HFF-Myc (cell line): Measurements from ENCODE around the gene CHCHD6.

Experiments used
- DNase-seq: peaks from one replicate; pipeline ENCODE4 v3.0.0-alpha.2; 2011; ENCODE audit warnings: low read depth; ENCODE audit errors: extremely low read depth
- H3K4me3 ChIP-seq: replicated peaks from 2 replicates; pipeline ENCODE4 v1.5.1; 2011; ENCODE audit warnings: low read depth, mild to moderate bottlenecking, control low read depth, low read length
- TF ChIP-seq, protein P1 (sequence below): IDR thresholded peaks from 2 replicates; pipeline ENCODE4 v1.5.1; 2012; ENCODE audit warnings: mild to moderate bottlenecking, low read depth, low read length, control low read depth; ENCODE audit errors: missing control alignments

Gene CHCHD6

DNA sequence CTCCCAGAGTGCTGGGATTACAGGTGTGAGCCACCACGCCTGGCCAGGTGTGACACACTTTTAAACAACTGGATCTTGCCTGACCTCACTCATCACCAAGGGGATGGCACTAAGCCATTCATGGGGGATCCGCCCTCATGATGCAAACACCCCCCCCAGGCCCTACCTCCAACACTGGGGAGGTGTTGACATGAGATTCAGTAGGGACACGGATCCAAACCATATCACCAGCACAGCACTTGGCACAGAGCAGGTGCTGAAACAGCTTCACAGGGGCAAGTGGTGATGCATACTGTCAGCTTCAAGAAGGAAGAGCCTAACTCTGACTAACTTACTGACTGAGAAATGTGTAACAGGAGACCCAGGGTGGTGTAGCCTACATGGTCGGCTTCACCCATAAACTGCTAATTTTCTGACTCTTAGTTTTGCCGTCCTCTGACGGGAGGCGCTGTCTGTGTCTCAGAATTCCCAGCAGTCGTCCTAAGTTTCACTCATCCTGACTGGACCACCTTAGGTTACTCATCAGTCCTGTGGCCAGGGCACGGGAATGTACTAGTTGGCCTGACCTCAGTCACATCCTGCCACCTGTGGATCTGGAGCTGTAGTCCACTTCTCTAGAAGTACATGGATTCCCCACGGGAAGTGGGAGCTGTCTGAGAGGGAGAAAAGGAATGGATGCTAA lies 197.0 kb downstream of the CHCHD6 start:
- TF ChIP-seq, protein P1, sequence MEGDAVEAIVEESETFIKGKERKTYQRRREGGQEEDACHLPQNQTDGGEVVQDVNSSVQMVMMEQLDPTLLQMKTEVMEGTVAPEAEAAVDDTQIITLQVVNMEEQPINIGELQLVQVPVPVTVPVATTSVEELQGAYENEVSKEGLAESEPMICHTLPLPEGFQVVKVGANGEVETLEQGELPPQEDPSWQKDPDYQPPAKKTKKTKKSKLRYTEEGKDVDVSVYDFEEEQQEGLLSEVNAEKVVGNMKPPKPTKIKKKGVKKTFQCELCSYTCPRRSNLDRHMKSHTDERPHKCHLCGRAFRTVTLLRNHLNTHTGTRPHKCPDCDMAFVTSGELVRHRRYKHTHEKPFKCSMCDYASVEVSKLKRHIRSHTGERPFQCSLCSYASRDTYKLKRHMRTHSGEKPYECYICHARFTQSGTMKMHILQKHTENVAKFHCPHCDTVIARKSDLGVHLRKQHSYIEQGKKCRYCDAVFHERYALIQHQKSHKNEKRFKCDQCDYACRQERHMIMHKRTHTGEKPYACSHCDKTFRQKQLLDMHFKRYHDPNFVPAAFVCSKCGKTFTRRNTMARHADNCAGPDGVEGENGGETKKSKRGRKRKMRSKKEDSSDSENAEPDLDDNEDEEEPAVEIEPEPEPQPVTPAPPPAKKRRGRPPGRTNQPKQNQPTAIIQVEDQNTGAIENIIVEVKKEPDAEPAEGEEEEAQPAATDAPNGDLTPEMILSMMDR, result no peak
- no peak overlapping the region for H3K4me3 ChIP-seq
- no peak for DNase-seq

DNA sequence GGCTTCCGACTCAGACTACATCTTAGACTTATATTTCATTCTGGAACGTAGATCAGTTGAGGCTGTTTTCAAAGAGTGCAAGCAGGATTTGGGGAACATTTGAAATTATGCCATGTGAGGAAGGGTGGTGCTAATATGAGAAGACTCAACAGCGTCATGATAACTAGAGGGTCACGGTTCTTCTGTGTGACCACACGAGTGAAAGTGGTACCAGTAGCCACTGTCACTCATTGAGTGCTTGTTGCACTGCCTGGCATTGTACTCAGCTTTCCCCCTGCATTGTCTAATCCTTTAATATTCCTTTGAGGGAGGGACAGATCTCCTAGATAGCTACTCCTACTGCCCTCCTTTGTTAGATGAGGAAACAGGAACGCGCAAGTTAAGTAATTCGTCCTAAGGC lies 197.6 kb downstream of the CHCHD6 start:
- H3K4me3 ChIP-seq, result no peak overlapping the region
- DNase-seq, result no peak
- TF ChIP-seq, protein P1, result no peak

DNA sequence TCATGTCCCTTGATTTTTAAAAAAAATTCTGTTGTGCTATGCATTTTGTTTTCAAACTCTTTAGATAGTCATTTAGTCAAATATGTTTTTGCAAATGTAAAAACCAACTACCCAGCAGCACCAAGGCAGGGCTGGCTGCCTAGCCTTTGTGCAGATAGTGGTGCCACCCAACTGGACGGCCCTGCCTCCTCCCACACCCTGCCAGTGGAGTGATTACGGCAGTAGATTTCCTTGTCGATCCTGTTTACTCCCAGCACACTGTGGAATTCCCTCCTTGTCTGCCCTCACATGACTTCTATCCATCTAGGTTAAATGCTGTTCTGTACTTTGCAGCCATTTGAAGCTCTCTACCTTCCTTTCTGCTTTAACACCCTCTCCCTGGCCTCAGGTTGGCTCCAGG lies 199.5 kb downstream of the CHCHD6 start:
- no peak overlapping the region for H3K4me3 ChIP-seq
- DNase-seq, result no peak
- TF ChIP-seq, protein P1, result no peak

DNA sequence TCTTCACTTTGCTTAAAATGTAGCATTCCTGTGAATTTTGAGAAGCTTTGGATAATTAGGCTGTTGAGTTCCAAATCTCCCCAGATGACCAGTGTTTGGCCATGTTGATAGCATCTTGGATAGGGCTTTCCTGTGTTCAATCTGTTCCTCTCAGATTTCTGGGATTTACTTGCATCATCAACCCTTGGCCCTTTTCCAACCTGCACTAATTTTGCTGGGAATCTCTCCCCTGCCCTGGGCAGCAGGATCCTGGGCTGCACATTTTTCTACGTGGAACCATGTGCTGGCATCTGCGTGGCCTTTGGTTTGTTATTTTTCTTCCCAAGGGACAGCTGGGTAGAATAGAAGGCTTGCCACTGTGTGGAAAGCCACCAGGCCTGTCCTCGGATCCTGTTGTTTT lies 203.5 kb downstream of the CHCHD6 start:
- TF ChIP-seq, protein P1, result no peak
- H3K4me3 ChIP-seq, result no peak overlapping the region
- DNase-seq, result no peak

DNA sequence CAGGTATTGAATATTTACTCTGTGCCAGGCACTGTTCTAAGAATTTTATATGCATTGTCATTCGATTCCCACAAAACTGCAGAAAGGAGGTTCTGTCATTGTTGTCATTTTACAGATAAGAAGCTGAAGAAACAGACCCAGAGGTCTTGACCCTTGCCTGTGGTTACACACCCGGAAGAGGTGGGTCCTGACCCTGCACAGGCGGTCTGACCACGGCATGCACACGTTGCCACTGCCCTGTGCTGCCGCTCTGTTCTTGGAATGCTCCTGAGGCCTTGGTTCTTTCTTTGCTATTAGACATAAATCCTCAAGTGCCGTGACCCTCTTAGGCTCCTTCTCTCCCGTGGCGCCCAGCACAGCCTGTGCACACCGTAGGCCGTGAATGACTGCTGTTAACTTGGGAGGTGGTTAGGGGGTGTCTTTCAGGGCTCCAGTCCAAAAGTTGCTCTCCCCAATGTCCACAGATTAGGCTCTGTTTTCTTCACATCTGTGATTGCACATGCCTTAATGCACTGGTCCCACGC lies 204.8 kb downstream of the CHCHD6 start:
- H3K4me3 ChIP-seq, result no peak overlapping the region
- DNase-seq, result no peak
- TF ChIP-seq, protein P1, result no peak

DNA sequence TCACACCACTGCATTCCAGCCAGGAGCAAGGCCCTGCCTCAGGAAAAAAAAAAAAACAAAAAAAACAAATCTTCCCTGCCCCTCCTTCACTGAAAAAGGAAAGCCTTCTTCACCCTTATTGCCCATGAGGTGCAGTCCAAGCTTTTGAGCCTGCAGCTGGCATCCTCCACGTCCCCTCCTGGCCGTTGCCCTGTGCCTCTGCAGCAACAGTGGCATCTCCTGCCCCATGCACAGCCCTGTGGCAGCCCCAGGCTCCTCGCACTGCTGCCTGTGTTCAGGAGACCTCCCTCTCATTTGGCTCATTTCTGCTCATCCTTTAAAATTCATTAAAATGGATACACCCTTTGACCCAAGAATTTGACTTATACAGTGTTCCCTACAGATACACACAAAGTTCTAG lies 206.2 kb downstream of the CHCHD6 start:
- no peak for DNase-seq
- H3K4me3 ChIP-seq, result no peak overlapping the region
- TF ChIP-seq, protein P1, result no peak
